T-helper 2 cell treated with Interferon-gamma antibody and Interleukin-4, amounts not matched to agents 100 ng/mL and 5 ng/mL, for 36 hours (primary cell): ENCODE results near the gene SGO1. TPM values are rescaled to one million over a fixed set of nuclear protein-coding genes. Genes with fewer than 3 reads are reported as not detected.
"Not testable (repeated sequence)": the region's sequence is repeated elsewhere in the genome, so short reads cannot be mapped to it uniquely, and the experiment has no call there.

Experiments used
- intact Hi-C: fragments of 100-400 bp; cut with micrococcal nuclease; formaldehyde crosslinking; loops from one replicate; pipeline ENCODE4 v1.15.1; 2023
- total RNA-seq: library from RNA; stranded (reverse); gene quantifications from 2 replicates; pipeline ENCODE4 v1.2.3, GENCODE V29; 2022

Gene SGO1
- 29.7 and 30.5 TPM in 2 replicates for total RNA-seq

- intact Hi-C loops = loop anchor here (1.0 to 10.0 kb wide), 5 partner anchors 82 to 1741 kb away; partner anchors contain the start of genes KAT2B and RAB5A
Observed at GRCh38 chr3:20185679-20186599, at the start of gene SGO1. Gene SGO1 (minus strand): TSS chr3:20186206. CDS start chr3:20184027, 2,179 bp downstream.

DNA sequence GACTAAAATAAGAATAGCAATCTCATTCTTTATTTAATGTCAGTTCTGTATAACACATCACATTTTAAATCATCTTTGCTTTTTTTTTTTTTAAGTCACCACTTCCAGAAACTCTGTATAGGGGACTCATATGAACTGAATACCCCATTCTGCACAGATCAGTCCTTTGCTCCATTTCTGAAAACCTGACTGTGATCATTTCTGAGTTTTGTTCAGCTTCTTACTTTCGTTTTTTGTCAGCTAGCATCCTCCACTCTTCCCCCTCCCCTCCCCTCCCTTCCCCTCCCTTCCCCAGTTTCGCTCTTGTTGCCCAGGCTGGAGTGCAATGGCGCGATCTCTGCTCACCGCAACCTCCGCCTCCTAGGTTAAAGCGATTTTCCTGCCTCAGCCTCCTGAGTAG, 49.8 kb upstream of the SGO1 start:
- intact Hi-C loops = no loop called here

- intact Hi-C loops = no loop called here
Observed at GRCh38 chr3:20232906-20233780, 47.1 kb upstream of the SGO1 start.

GRCh38 chr3:20230954-20231353, 44.9 kb upstream of the SGO1 start:
- intact Hi-C loops = no loop called here

DNA sequence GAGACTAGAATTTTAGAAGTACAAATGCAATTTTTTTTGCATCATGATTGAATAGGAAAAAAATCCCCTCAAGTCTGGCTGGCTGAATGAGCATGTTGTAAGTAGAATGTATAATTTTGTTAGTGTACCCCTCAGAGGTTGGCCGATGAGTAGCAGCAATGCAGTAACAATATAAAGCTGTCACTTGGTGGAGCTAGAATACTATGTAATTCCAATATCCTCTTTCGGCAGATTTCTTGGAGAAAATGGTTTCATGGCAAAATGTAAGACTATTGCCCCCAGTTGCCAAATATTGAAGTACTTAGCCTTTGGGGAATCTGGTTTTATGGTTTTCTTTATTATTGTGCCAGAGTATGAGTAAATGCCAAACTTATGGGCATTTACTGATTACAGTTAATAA, 39.8 kb upstream of the SGO1 start:
- intact Hi-C loops = no loop called here

- intact Hi-C loops = no loop called here
Observed at GRCh38 chr3:20222274-20222673, 36.3 kb upstream of the SGO1 start.

- intact Hi-C loops = no loop called here
Observed at GRCh38 chr3:20218215-20218614, 32.2 kb upstream of the SGO1 start.

- intact Hi-C loops = no loop called here
Observed at GRCh38 chr3:20215636-20216035, 29.6 kb upstream of the SGO1 start.

DNA sequence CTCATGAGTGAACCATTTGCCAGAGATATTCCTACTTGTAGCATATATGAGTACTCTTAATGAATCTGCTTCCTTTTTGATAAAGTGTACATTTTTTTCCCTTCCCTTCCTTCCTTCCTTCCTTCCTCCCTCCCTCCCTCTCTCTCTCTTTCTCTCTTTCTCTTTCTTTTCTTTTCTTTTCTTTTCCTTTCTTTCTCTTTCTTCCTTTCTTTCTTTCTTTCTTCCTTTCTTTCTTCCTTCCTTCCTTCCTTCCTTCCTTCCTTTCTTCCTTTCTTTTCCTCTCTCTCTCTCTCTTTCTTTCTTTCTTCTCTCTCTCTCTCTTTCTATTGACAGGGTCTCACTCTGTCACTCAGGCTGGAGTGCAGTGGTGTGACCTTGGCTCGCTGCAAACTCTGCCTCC, 27.5 kb upstream of the SGO1 start:
- intact Hi-C loops = not testable (repeated sequence)

GRCh38 chr3:20207945-20208344, 21.9 kb upstream of the SGO1 start:
- intact Hi-C loops = not testable (repeated sequence)

DNA sequence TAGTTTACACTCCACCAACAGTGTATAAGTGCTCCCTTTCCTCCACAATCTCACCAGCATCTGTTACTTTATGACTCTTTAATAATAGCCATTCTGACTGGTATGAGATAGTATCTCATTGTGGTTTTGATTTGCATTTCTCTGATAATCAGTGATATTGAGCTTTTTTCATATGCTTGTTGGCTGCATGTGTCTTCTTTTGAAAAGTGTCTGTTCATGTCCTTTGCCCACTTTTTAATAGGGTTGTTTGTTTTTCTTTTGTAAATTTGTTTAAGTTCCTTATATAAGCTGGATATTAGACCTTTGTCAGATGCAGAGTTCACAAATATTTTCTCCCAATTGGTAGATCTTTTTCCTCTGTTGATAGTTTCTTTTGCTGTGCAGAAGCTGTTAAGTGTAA, 19.9 kb upstream of the SGO1 start:
- intact Hi-C loops = not testable (repeated sequence)

- intact Hi-C loops = no loop called here
Observed at GRCh38 chr3:20201143-20201542, 15.1 kb upstream of the SGO1 start.

- intact Hi-C loops = no loop called here
Observed at GRCh38 chr3:20197775-20198174, 11.8 kb upstream of the SGO1 start.

DNA sequence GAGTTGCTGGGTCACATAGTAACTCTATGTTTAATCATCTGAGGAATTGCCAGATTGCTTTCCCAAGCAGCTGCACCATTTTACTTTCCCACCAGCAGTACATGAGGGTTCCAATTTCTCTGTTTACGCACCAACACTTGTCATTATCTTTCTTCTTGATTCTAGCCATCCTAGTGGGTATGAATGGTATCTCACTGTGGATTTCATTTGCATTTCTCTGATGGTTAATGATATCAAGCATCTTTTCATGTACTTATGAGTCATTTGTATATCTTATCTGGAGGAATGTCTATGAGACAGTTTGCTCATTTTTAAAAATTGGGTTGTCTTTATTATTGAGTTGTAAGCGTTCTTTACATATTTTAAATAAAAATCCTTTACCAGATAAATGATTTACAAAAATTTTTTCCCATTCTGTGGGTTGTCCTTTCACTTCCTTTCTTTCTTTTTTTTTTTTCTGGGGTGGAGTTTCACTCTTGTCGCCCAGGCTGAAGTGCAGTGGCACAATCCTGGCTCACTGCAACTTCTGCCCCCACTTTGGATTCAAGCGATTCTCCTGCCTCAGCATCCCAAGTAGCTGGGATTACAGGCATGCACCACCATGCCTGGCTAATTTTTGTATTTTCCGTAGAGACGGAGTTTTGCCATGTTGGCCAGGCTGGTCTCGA, 8.9 kb upstream of the SGO1 start:
- intact Hi-C loops = no loop called here

DNA sequence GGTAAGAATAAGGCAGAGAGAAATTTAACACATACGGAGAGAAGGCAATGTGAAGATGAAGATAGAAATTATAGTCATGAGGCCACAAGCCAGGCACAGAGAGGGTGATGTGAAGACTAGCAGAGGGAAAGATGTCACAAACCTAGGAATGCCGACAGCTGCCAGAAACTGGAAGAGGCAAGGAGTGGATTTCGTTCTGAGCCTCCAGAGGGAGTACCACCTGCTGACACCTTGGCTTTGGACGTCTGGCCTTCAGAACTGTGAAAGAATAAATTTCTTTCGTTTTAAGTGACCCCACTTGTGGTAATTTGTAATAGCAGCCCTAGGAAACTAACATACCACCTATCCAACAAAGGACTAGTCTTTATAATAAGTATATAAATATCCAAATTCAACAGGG, 5.0 kb upstream of the SGO1 start:
- intact Hi-C loops = no loop called here

- intact Hi-C loops = loop anchor here (1.0 to 10.0 kb wide), 5 partner anchors 82 to 1742 kb away; partner anchors contain the start of genes KAT2B and RAB5A
Observed at GRCh38 chr3:20186600-20187004, 596 bp upstream of the SGO1 start.

DNA sequence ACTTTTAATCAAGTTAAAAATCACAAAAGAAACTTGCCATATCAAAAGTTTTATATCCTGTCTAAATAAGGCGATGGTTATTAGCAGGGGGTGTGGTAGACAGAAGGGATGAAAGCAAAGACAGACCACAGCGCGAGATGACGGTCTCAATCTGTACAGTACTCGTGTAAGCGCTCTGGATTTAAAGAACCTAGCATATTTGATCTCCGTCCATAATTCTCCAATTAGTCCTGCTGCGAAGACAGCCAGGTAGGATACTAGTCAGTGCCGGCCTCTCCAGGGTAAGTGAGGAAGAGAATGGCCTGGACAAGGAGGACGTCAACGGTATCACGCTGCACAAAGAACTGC, 701 bp downstream of the SGO1 start:
- intact Hi-C loops = loop anchor here (5.0 to 10.0 kb wide), 2 partner anchors 298 to 1741 kb away; no protein-coding TSS in a partner anchor

DNA sequence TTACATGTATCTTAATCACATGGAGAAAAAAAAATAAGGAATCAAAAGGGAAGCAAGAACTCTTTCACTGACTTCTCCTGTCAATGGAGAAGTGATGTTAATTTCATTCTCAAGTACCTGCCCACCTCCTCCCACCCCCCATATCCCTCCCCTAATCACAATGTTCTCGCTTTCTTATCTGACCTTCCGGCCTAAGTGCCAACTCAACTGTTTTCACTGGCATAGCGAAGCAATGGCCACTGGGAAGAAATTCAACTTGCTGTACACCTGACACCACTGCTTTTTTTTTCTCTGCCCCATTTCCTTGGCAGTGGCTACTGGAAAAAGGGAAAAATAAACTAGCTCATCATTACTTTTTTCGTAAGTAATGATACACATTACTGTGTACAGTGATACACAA, 3.8 kb downstream of the SGO1 start:
- intact Hi-C loops = loop anchor here (10.0 kb wide), 1 partner anchor 1737 kb away; no protein-coding TSS in a partner anchor

- intact Hi-C loops = loop anchor here (10.0 kb wide), 1 partner anchor 1736 kb away; no protein-coding TSS in a partner anchor
Observed at GRCh38 chr3:20181276-20181675, 4.7 kb downstream of the SGO1 start.

GRCh38 chr3:20173844-20174410, 12.1 kb downstream of the SGO1 start:
- intact Hi-C loops = no loop called here

DNA sequence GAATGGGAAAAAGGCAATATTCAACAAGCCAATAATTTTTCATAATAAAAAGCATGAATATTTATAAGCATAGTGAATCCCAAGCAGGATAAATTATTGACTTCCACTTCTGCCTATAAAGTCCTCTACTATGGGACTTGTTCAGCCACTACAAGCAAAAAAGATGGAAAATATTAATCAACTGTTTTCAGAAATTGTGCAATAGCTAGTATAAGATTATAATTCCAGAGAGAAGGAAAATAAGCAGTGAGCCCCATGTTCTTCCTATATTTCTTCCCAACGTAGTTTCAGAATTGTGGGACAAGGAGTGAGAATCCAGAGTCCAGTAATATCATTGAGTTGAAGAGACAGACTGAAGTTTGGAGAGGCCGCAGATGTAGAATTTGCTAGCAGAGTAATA, 24.3 kb downstream of the SGO1 start:
- intact Hi-C loops = no loop called here
